ENCODE results near the gene SLC24A4.
A peak's percentile ranks its signal among the peaks of the same experiment; 100 is the strongest.

Gene SLC24A4

DNA sequence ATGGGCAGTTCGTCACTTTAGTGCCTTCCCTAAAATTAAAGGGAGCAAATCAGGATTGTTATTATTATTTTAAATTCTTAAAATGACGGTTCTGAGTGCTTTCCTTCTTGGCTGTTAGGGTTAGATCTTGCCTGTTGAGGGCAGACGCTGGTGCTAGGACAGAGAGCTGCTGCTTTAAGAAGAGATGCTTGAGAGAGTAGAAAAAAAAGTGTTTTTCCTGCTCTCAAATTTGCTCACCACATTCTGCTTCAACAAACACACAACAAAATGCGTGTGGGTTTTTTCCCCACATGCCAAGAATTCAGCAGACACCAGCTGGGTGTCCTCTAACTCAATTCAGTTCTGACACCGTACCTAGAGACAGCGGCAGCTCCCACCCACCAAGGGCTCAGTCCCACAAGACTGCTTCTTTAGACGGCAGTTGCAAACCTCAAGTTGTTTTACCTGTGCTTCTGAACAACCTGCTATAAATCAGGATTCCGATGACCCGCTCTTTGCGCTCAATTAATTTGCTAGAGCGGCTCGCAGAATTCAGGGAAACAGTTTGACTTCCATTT, 114.8 kb downstream of the SLC24A4 start:
- no peak for DNase-seq (ENCODE audit: low spot score)

DNA sequence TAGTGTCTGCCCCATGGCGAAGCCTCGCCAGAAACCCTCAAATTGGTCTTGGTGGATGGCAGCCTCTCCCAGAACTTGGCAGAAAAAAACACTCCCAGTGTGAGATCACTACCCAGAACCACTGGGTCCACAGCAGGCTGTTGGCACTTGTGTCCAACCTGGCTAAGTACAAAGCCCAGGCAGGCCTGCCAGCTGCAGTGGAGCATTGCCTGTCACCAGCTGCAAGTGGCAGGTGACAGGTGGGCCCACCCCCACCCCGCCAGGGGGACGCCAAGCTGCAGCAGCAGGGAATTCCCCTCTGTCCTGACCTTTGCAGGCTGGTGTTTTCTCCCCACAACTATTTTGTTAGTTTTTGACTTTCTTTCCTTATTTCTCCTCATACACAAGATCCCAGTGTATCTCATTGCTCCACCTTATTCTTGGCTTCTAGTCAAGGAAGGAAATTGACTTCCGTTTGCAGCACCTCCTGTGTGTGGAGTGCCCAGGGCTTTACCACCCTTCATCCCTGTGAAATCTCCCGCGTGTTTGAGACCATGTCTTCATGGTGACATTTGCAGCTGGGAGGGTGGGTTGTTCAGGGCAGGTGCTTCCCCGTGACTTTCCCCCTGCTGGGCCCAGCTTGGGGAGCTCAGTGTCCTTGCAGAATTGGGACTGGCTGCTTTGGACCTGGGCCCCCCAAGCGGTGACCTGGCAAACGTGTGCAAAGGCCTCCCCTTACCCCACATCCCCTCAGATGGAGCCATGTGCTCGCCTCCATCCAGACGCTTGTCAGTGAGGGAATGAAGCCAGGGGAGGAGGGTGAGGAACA, 116.8 kb downstream of the SLC24A4 start:
- DNase-seq (ENCODE audit: low spot score): no peak

DNA sequence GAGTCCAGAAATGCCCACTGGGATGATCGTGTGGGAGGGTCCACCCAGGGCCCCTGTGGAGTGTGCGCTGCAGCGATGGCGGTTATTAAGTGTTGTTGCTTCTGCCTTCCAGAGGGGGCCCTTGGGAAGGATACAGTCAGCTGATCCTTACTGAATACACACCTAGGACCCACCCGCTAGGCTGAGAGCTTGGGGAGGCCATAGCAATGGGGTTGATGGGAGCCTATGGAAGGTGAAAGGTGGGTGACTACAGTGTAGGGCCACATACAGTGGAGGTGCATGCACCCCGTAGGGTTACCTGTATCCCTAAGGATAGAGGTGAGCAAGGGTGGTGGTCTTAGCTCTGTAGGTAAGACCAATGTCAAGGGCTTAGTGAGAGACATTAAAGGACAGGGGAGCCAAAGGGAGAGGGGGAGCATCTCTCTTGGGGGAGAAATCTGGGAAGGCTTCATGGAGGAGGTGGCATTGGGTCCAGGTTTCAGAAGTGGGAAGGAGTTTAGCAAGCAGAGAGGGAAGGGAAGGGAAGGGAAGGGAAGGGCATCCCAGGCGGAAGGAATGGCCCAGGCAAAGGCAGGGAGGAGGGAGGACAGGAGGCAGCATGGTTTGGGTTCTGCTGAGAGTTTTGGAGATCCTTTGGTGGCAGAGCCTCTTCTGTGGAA, 117.5 kb downstream of the SLC24A4 start:
- DNase-seq (ENCODE audit: low spot score): no peak

DNA sequence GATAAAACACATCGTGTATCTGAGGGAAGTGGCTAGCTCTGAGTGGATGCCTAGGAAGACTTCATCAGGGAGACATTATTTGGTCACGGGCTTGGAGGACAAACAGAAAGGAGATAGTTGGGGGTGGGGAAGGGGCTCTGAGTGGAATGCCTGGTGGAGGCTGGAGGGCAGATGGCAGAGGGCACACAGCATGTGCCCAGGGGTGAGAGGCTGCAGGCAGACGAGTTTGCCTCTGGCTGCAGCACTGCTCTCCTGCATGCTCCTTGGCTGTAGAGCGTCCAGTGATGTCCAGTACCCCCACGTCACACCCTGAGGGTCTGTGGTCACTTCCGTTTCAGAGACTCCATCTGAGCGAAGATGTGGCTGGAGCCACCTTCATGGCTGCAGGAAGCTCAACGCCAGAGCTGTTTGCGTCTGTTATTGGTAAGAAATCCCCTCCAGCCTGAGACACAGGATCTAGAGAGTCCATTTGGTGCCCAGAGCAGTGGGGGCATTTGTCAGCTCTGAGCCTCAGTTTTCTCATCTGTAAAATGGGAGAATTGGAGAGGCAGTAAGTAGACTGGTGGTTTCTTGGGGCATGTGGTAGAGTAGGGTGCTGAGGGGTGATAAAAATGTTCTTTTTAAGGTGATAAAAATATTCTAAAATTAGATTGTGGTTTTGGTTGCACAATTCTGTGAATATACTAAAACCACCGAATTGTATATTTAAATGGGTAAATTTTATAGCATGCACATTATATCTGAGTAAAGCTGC, 119.0 kb downstream of the SLC24A4 start:
- no peak for DNase-seq (ENCODE audit: low spot score)

DNA sequence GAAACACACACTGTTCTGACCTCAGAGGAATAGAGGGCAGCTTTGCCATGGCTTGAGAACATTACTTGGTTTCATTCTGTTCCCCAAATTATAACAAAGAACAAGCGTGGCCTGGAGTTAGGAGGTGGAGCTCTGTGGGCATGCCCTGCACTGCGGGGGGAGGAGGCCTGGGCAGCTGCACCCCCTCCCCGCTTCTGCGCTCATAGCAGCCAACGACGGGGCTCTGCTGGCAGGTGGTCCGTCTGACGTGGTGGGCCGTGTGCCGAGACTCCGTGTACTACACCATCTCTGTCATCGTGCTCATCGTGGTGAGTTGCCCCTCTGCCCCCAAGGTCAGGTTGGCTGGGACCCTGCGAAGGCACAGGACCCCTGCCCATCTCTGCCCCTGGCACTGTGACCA, 120.2 kb downstream of the SLC24A4 start:
- no peak for DNase-seq (ENCODE audit: low spot score)

DNA sequence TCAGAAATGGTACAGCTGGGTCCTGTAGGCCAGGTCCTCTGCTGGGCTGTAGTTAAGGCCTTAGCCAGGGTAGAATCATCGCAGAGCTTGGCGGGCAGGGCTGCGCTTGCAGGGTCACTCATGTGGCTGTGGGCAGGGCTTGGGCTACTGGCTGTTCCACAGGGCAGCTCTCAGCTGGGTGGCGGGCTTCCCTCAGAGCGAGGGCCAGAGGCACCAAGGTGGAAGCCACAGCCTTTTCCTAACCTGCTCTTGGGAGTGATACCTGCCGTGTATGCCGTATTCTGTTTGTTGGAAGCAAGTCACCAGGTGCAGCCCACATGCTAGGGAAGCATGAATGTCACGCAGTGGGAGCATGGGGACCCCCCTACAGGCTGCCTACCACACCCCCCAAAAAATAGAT, 120.8 kb downstream of the SLC24A4 start:
- DNase-seq (ENCODE audit: low spot score): no peak

DNA sequence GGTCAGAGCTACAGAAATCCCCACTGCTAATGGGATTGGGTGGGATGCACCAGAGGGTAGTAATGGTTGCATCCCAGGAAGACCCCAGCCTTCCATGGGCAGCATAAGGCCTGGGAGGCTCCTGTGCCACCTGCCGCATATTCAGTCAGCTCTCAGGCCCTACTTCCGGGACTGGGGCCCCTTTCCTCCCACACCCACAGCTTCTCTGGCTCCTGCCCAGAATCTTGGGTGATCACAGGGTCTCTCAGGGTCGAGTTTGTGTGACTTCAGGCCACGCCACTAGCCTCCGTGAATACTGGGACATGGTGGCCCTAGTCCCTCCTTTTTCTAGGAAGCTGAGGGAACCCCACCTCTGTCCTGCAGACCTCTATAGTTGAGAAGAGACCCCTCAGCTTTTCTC, 123.8 kb downstream of the SLC24A4 start:
- no peak for DNase-seq (ENCODE audit: low spot score)

DNA sequence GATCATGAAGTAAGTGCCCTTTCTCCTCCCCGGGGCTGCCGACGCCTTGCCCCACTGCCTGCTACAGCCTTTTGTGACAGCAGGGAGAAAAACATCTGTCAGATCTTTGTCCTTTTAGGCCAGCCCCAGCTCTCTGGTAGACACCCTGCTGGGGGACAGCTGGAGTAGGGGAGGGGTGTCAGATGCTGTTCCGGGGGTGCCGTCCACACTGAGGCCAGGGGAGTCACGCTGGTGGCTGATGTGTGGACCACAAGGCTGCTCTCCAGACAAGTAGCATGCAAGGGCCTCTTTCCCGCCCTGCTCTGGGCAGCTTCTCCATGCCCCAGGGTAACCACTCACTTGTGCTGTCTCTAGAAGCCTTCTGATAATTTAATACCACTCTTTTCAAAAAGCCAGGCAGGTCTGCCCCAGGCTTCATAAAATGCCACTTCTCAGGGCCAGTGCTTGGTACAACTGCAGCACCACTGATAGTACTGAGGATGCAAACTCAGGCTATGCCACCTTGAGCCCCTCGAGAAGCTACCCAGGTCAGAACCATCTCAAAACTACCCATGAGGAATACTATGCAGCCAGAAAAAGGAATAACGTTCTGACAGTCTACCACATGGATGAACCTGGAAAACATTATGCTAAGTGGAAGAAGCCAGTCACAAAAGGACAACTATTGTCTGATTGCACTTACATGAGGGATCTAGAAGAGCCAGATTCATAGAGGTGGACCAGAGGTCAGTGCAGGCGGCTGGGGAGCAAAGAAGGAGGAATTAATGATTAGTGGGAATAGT, 124.6 kb downstream of the SLC24A4 start:
- no peak for DNase-seq (ENCODE audit: low spot score)

DNA sequence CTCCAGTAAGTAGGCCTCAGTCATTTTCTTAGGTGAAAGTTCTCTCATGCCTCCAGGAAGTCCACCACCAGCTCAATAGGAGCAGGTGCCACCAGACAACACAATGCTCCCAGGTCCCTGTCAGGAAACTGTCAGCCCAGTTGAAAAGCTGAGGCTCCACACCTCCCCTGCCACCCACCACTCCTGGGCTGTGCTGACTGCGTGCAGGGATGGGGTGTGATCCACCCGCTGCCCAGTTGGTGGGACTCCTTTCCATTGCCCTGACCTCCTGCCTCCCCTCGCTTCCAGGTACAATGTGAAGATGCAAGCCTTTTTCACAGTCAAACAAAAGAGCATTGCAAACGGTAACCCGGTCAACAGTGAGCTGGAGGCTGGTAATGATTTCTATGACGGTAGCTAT, 125.8 kb downstream of the SLC24A4 start:
- no peak for DNase-seq (ENCODE audit: low spot score)

DNA sequence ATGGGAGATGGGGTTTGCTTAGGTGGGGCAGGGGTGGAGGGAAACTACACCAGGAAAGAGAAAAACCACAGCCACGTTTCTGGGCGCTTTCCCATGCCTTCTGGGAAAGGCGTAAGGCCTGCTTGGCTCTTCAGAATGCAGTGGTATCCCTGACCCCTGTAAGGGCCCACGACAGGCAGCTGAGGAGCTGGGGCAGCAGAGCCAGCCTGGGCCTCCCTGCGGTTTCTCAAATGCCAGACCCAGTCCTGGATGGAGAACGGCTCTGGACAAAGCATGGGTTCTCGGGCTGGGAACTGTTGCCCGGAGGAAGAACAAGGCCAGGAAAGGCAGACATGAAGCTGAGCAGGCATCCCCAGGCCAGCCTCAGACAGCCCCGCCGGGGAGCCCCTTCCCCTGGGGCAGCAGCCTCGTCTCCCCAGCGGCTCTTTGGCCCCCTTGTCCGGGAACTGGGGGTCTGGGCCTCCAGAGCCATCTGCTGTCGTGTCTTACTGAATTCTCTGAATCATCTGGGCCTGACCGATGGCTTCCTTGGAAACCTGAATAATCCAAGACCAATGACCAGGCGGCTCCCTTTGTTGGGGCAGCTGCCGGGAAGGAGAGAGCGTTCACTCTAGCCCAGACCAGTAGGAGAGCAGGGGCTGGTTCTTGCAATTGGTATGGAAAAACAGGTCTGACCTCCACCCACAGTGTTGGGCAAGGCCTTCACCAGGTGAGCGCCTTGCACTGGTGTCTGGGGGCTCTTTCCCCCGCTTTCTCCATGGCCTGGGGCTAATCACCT, 126.6 kb downstream of the SLC24A4 start:
- no peak for DNase-seq (ENCODE audit: low spot score)

DNA sequence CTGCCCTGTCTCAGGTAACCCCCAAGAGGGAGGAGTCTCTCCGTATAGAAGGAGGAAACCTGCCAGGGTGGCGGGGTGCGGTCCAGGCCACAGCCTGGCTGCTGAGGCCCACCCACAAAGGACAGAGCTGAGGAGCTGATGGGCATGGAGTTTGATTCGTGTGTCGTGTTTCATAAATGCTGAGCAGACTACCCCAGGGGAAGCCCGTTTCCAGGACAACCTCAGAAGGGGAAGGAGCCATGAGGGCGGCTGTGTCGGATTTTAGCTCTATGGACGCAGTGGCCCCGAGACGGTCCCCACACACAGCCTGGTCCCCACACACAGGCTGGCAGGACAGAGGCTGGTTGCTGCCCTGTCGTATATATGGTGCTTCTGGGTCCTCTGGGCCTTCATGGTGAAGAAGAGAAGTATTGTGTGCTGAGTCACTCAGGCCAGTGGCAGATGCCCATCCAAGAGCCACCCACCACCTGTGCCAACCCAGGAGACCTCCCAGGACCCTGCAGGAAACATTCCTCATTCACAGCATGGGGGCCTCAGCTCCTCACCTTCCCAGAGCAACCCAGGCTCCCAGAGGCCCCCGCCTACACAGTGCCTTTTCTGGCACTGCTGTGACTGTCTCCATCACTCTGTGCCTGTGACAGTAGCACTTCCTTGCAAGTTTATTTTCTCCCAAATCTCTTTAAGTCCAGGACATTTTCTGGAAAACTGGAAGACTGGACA, 127.5 kb downstream of the SLC24A4 start:
- DNase-seq (ENCODE audit: low spot score): no peak

DNA sequence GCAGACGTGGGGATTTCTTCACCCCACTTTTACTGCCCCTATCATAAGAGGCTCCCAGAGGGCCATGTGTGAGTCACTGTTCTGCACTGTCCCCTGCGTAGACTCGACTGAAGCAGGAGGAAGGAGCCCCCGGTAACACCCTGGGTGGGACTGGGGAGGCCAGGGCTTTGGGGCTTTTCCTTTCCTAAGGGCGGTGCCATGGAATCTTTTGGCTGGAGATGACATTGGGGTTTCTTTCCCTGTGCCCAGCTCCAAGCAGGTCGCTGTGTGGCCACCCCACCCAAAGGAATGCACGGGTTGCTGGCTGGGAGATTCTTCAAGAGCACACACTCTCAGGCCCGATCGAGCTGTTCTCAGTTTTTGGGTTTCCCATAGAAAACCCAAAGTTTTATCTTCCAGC, 128.3 kb downstream of the SLC24A4 start:
- DNase-seq (ENCODE audit: low spot score): no peak

DNA sequence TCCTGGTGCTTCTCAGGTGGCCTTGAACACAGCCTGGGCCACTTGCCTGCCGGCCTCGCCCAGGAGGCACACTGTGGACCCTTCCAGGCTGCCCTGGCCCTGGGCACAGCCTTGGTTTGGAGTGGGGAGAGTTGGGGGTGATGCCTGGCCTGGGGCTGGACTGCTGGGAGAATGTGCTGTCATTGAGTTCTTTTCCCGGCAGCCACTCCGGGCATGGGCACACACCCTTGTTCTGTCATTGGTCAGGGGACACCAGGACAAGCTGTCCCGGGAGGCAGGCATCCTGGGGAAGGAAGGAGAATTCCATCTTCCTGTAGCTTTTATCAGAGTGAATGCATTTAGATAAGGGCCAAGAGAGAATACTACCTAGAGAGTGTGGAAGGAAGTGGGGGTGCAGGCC, 128.8 kb downstream of the SLC24A4 start:
- no peak for DNase-seq (ENCODE audit: low spot score)

DNA sequence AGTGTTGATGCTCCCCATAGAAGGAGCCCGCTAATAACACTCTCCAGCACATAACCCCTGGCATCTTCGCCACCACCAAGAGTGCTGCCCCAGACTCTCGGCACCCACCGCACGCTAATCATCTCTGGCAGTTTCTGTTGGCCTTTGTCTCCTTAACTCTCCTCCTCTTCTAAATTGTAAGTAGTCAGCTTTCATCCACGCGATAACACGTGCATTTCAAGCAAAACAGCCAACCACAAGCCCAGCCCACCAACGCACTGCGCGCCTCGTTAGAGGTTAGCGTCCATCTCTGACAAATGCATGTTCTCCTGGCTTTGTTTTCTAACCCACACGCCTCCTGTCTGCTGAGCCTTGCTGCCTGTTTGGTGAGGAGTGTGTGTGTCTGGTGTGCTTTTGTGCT, 129.5 kb downstream of the SLC24A4 start:
- DNase-seq (ENCODE audit: low spot score): no peak

DNA sequence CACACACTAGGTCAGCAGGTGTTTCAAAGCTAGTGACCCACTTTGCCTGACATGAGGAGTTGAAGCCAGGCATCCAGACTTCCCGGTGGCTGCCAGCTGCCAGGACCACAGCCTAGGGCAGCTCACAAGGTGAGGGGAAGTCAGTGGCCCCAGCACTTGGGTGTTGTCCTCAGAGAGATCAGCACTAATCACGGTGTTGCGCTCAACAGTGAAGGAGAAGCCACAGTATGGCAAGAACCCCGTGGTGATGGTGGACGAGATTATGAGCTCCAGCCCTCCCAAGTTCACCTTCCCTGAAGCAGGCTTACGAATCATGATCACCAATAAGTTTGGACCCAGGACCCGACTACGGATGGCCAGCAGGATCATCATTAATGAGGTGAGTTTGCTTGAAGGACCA, 130.7 kb downstream of the SLC24A4 start:
- no peak for DNase-seq (ENCODE audit: low spot score)

DNA sequence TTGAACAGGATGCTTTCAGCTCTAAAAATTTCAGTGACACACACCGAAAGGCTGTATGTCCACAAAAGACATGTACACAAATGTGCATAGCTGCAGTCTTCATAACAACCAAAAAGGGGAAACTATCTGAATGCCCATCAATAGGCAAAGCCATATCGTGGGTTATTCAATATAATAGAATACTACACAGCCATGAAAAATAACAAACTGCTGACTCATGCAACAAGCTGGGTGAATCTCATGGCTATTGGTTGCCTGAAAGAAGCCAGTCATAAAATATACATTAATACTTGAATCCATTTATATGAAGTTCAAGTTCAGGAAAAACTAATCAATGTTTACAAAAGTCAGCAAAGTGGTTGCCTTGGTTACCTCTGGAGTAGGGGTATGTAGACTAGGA, 132.3 kb downstream of the SLC24A4 start:
- no peak for DNase-seq (ENCODE audit: low spot score)

DNA sequence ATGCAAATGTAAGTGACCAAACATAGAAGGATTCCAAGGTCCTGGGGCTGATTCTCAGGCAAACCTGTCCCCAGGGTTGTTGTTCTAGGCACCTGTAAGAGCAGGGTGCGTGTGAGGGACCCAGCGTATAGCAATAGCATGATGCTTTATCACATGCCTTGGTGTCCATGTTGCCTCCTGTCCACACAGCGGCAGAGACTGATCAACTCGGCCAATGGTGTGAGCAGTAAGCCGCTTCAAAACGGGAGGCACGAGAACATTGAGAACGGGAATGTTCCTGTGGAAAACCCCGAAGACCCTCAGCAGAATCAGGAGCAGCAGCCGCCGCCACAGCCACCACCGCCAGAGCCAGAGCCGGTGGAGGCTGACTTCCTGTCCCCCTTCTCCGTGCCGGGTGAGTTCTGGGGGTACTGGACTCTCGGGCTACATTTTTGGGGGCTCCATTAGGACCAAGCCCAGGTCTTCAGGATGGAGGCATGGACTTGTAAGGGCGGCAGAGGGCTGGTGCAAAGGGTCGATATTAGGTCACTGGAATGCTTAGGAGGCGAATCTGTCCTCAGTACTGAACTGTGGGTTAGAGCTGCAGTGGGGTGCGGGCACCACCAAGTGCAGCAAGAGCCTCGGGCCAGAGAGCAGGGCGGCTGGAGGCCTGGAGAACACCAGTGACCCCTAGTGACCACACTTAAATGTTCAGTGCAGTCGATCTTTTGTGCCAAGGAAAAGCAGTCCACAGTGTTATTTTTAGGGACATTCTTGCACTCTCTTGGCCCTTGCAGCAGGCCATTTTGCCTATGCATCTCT, 133.4 kb downstream of the SLC24A4 start:
- DNase-seq (ENCODE audit: low spot score): peak; percentile 5

DNA sequence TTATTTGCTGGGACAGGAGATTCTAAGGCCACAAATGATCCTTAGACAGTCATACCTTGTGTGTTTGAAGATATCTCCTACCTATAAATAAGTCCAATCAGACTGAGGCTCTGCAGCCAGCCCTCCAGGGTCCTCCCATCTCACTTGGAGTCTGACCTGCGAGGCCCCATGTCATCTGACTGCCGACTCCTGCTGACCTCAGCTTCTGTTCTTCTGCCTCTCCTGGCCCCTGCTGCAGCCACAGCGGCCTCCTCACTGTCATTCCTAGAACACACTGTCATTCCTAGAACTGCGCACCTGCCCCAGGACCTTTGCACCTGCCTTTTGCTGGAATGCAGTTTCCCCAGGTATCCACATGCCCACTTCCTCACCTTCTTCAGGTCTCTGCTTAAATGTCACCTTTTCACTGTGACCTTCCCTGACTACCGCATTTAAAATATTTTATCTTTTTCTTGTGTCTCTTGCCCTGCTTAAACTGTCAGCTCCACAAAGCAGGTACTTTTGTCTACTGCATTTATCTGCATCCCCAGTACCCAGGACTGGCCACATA, 134.1 kb downstream of the SLC24A4 start:
- no peak for DNase-seq (ENCODE audit: low spot score)
